Transverse colon (tissue), 4 donors: ENCODE data around the gene C3AR1.

Experiments
- CTCF ChIP-seq, 5 experiments: fragments of 200-600 bp in 3 of 5; fragments of 450-650 bp in 2 of 5; sonication (generic) in 3 of 5; IDR thresholded peaks; 1 replicate in 2 of 5; 2 replicates in 3 of 5; pipeline ENCODE4 v1.5.1; 2016 to 2017; ENCODE audit warnings: antibody characterized with exemption in 5 of 5, inconsistent platforms in 3 of 5, mild to moderate bottlenecking in 2 of 5, moderate library complexity in 1 of 5
- POLR2AphosphoS5 ChIP-seq, 3 donors: sonication (generic); formaldehyde crosslinking; IDR thresholded peaks; one replicate each; pipeline ENCODE4 v1.6.1; 2016; ENCODE audit warnings: antibody characterized with exemption in 3 of 3

GRCh38 chr12:8031872-8032241, 34.3 kb downstream of the C3AR1 start:
- TF ChIP-seq CTCF (IDR thresholded peaks at IDR 0.05) (no peak), POLR2AphosphoS5 (IDR thresholded peaks at IDR 0.05) (no peak)
